CD14-positive monocyte (primary cell): Measurements from ENCODE around the gene MAB21L4. TPM values are rescaled to one million over a fixed set of nuclear protein-coding genes. Genes with fewer than 3 reads are reported as not detected.

Experiments used
- DNase-seq, 3 donors: peaks; one replicate each; pipeline ENCODE4 v3.0.0-alpha.2; 2011 to 2022
- H2AFZ ChIP-seq: 2 replicates; pipeline ENCODE4 v1.6.0; 2012; ENCODE audit warnings: mild to moderate bottlenecking, low read depth, low read length, inconsistent platforms; ENCODE audit not compliant: insufficient read depth, poor library complexity, severe bottlenecking
- H3K27ac ChIP-seq, 2 donors: 1 replicate in 1 of 2; 2 replicates in 1 of 2; pipeline ENCODE4 v1.5.1; 2012 to 2013; ENCODE audit warnings: low read length in 2 of 2, control low read depth in 1 of 2, inconsistent platforms in 1 of 2, low read depth in 1 of 2, mild to moderate bottlenecking in 1 of 2
- H3K27me3 ChIP-seq, 2 donors: one replicate each; pipeline versions ENCODE4 v1.6.0 to v1.6.1; 2011 to 2013; ENCODE audit warnings: low read length in 2 of 2; ENCODE audit not compliant: control insufficient read depth in 2 of 2, insufficient read depth in 2 of 2
- H3K36me3 ChIP-seq, 2 donors: replicated peaks in 1 of 2; 1 replicate in 1 of 2; 2 replicates in 1 of 2; pipeline versions ENCODE4 v1.5.1 to v1.6.1; 2012 to 2013; ENCODE audit warnings: low read length in 2 of 2, control low read depth in 1 of 2, inconsistent platforms in 1 of 2, mild to moderate bottlenecking in 1 of 2; ENCODE audit not compliant: insufficient read depth in 2 of 2, control insufficient read depth in 1 of 2
- H3K4me1 ChIP-seq, 2 donors: 1 replicate in 1 of 2; 2 replicates in 1 of 2; pipeline versions ENCODE4 v1.5.1 to v1.6.1; 2012 to 2013; ENCODE audit warnings: low read length in 2 of 2, control low read depth in 1 of 2, inconsistent platforms in 1 of 2, mild to moderate bottlenecking in 1 of 2, moderate library complexity in 1 of 2; ENCODE audit not compliant: insufficient read depth in 2 of 2, control insufficient read depth in 1 of 2
- H3K4me2 ChIP-seq: replicated peaks from 2 replicates; pipeline ENCODE3; 2012; ENCODE audit warnings: low read length, moderate library complexity, mild to moderate bottlenecking; ENCODE audit not compliant: poor library complexity, severe bottlenecking; ENCODE audit errors: extremely low read depth
- H3K4me3 ChIP-seq, 3 experiments: fragments of 200-600 bp in 1 of 3; sonication (generic) in 1 of 3; replicated peaks in 1 of 3; 1 replicate in 2 of 3; 2 replicates in 1 of 3; pipeline ENCODE4 v1.5.1; 2011 to 2013; ENCODE audit warnings: low read length in 3 of 3, mild to moderate bottlenecking in 3 of 3, control low read depth in 2 of 3, low read depth in 2 of 3, inconsistent platforms in 1 of 3, moderate library complexity in 1 of 3
- H3K79me2 ChIP-seq: 2 replicates; pipeline ENCODE4 v1.6.0; 2012; ENCODE audit warnings: mild to moderate bottlenecking, control low read depth, inconsistent platforms, low read length, moderate library complexity; ENCODE audit not compliant: insufficient read depth
- H3K9ac ChIP-seq: 2 replicates; pipeline ENCODE4 v1.6.0; 2017; ENCODE audit warnings: low read length, mild to moderate bottlenecking; ENCODE audit not compliant: insufficient read depth, poor library complexity, severe bottlenecking
- H3K9me3 ChIP-seq, 2 donors: replicated peaks in 1 of 2; 1 replicate in 1 of 2; 2 replicates in 1 of 2; pipeline versions ENCODE4 v1.5.1 to v1.6.1; 2012 to 2013; ENCODE audit warnings: low read length in 2 of 2, control low read depth in 1 of 2; ENCODE audit not compliant: control insufficient read depth in 1 of 2, insufficient read depth in 1 of 2
- H4K20me1 ChIP-seq: 2 replicates; pipeline ENCODE4 v1.6.0; 2012; ENCODE audit warnings: mild to moderate bottlenecking, low read length, control low read depth, moderate library complexity; ENCODE audit not compliant: insufficient read depth
- H3K27ac Mint-ChIP-seq, 7 donors: one replicate each; pipeline ENCODE4 v1.8.0; 2020; ENCODE audit warnings: mild to moderate bottlenecking in 7 of 7, mixed read lengths in 7 of 7, moderate library complexity in 6 of 7, inconsistent platforms in 2 of 7
- H3K27me3 Mint-ChIP-seq, 3 donors: one replicate each; pipeline ENCODE4 v1.8.0; 2021 to 2022; ENCODE audit warnings: low read depth in 3 of 3, mild to moderate bottlenecking in 3 of 3, mixed read lengths in 3 of 3, moderate library complexity in 3 of 3, inconsistent platforms in 1 of 3
- H3K36me3 Mint-ChIP-seq, 2 donors: one replicate each; pipeline ENCODE4 v1.8.0; 2020; ENCODE audit warnings: mixed read lengths in 2 of 2, inconsistent platforms in 1 of 2, mild to moderate bottlenecking in 1 of 2
- H3K4me1 Mint-ChIP-seq: one replicate; pipeline ENCODE4 v1.8.0; 2020; ENCODE audit warnings: mild to moderate bottlenecking, mixed read lengths
- H3K4me3 Mint-ChIP-seq, 2 donors: one replicate each; pipeline ENCODE4 v1.8.0; 2020; ENCODE audit warnings: mild to moderate bottlenecking in 2 of 2, mixed read lengths in 2 of 2, moderate library complexity in 1 of 2
- H3K9me3 Mint-ChIP-seq, 7 donors: one replicate each; pipeline ENCODE4 v1.8.0; 2020 to 2022; ENCODE audit warnings: mixed read lengths in 7 of 7, mild to moderate bottlenecking in 6 of 7, moderate library complexity in 6 of 7, inconsistent platforms in 2 of 7
- WGBS: methylation state at CpG from one replicate; pipeline ENCODE4 v1.1.5; 2013; ENCODE audit warnings: missing lambda C conversion rate; ENCODE audit not compliant: insufficient coverage; 5-methylcytosine and 5-hydroxymethylcytosine counted together
- intact Hi-C, 2 donors: fragments of 100-400 bp; cut with micrococcal nuclease; formaldehyde crosslinking; loops; one replicate each; pipeline versions ENCODE4 v1.15.0 to v1.15.1; 2023
- polyA plus RNA-seq, 3 donors: library from polyadenylated mRNA; depleted of rRNA in 1 of 3; unstranded in 2 of 3; stranded (reverse) in 1 of 3; fragments of 300-500 nt in 2 of 3; fragments of >200 nt in 1 of 3; fragmentation: Illumina TruSeq in 2 of 3; gene quantifications; 1 replicate in 2 of 3; 2 replicates in 1 of 3; pipeline ENCODE4 v1.2.3, GENCODE V29; 2012 to 2021
- TF ChIP-seq, protein P1 (sequence below): fragments of 200-600 bp; IDR thresholded peaks from one replicate; pipeline ENCODE4 v1.8.0; 2022; ENCODE audit warnings: antibody characterized with exemption, mild to moderate bottlenecking

Gene MAB21L4
- polyA plus RNA-seq, 3 donors, result not detected

- Mint-ChIP-seq H3K4me1 (no peaks in the 10 kb centered on the region), H3K27me3 (peaks cover 4 to 11% (median 5%) of the 10 kb centered on the region in 3 donors), H3K9me3 (peaks cover 0 to 6% (median 0%) of the 10 kb centered on the region in 7 donors), H3K4me3 (no peak overlapping the region), H3K27ac (peak overlapping the region in 1 of 7 donors; percentile 61), H3K36me3 (no peaks in the 10 kb centered on the region)
- intact Hi-C loops, result no loop called here
- no peaks in the 10 kb centered on the region for H4K20me1 ChIP-seq
- TF ChIP-seq, protein P1, sequence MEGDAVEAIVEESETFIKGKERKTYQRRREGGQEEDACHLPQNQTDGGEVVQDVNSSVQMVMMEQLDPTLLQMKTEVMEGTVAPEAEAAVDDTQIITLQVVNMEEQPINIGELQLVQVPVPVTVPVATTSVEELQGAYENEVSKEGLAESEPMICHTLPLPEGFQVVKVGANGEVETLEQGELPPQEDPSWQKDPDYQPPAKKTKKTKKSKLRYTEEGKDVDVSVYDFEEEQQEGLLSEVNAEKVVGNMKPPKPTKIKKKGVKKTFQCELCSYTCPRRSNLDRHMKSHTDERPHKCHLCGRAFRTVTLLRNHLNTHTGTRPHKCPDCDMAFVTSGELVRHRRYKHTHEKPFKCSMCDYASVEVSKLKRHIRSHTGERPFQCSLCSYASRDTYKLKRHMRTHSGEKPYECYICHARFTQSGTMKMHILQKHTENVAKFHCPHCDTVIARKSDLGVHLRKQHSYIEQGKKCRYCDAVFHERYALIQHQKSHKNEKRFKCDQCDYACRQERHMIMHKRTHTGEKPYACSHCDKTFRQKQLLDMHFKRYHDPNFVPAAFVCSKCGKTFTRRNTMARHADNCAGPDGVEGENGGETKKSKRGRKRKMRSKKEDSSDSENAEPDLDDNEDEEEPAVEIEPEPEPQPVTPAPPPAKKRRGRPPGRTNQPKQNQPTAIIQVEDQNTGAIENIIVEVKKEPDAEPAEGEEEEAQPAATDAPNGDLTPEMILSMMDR, result no peak
- H2AFZ ChIP-seq, result no peak overlapping the region
- no peak overlapping the region for H3K9ac ChIP-seq
- H3K4me1 ChIP-seq, result no peaks in the 10 kb centered on the region
- no peaks in the 10 kb centered on the region for H3K9me3 ChIP-seq
- 90% methylated on average over 27 of the region's 34 CpGs for WGBS
- H3K4me3 ChIP-seq, result no peak overlapping the region
- H3K27me3 ChIP-seq, result no peaks in the 10 kb centered on the region
- no peak overlapping the region for H3K4me2 ChIP-seq
- no peaks in the 10 kb centered on the region for H3K36me3 ChIP-seq
- H3K79me2 ChIP-seq, result no peaks in the 10 kb centered on the region
- H3K27ac ChIP-seq, result no peak overlapping the region
- no peak for DNase-seq
Observed at GRCh38 chr2:240903191-240904060, 7.5 kb upstream of the MAB21L4 start.

DNA sequence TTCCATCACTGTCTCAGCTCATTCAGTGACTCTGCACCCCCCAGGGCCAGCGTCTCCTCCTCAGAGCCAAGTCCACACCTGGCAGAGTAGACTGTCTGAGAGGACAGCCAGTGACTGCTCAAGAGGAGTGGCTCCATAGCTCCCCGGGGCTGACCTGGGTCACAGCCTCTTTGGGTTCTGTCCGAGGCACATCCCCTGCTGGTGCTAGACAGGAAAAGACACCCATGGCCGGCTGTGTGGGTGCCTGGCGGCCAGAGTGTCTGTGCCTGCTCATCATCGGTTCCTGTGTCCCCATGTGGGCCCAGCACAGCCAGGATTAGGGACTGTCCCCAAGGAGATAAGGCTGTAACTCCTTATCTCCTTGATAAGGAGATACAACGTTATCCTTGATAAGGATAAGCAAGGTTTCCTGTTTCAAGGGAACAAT is 6.7 kb upstream of the MAB21L4 start:
- no peaks in the 10 kb centered on the region for H3K27me3 ChIP-seq
- no peaks in the 10 kb centered on the region for H3K36me3 Mint-ChIP-seq
- H3K9ac ChIP-seq, result no peak overlapping the region
- no peak overlapping the region for H2AFZ ChIP-seq
- no peaks in the 10 kb centered on the region for H3K36me3 ChIP-seq
- H3K4me1 ChIP-seq, result no peaks in the 10 kb centered on the region
- DNase-seq, result no peak
- no peak overlapping the region for H3K4me3 ChIP-seq
- intact Hi-C loops, result no loop called here
- no peak overlapping the region for H3K4me3 Mint-ChIP-seq
- H3K4me1 Mint-ChIP-seq, result no peaks in the 10 kb centered on the region
- H4K20me1 ChIP-seq, result no peaks in the 10 kb centered on the region
- no peak overlapping the region for H3K27ac Mint-ChIP-seq
- WGBS, result 83% methylated on average over 6 of the region's 7 CpGs
- no peaks in the 10 kb centered on the region for H3K9me3 ChIP-seq
- no peaks in the 10 kb centered on the region for H3K79me2 ChIP-seq
- no peak overlapping the region for H3K4me2 ChIP-seq
- H3K9me3 Mint-ChIP-seq, result peaks cover 0 to 6% (median 0%) of the 10 kb centered on the region in 7 donors
- peaks cover 4 to 11% (median 5%) of the 10 kb centered on the region in 3 donors for H3K27me3 Mint-ChIP-seq
- H3K27ac ChIP-seq, result no peak overlapping the region
- TF ChIP-seq, protein P1, result no peak
